HEK293T (cell line): ENCODE data around the gene NR2E1.

Experiments
- CTCF ChIA-PET: fragments of 350-600 bp; formaldehyde crosslinking; extraction: SDS; loops from one replicate; lab custom pipeline; 2021; ENCODE audit warnings: antibody characterized with exemption, inconsistent platforms; lab: Yijun Ruan, JAX
- POLR2A ChIA-PET: fragments of 350-600 bp; formaldehyde crosslinking; extraction: SDS; loops from one replicate; lab custom pipeline; 2020; ENCODE audit warnings: antibody characterized with exemption, inconsistent platforms; lab: Yijun Ruan, JAX
- DNase-seq: peaks from one replicate; pipeline ENCODE4 v3.0.0; 2012; ENCODE audit warnings: mixed read lengths; ENCODE audit errors: extremely low spot score
- ARNT ChIP-seq: fragments of 450-650 bp; IDR thresholded peaks from 2 replicates; pipeline ENCODE4 v1.6.1; 2017; ENCODE audit warnings: mild to moderate bottlenecking
- BHLHE40 ChIP-seq: fragments of 450-650 bp; IDR thresholded peaks from 2 replicates; pipeline ENCODE4 v1.6.1; 2016; ENCODE audit warnings: mild to moderate bottlenecking, moderate library complexity, borderline replicate concordance
- CTBP1 ChIP-seq: fragments of 450-650 bp; IDR thresholded peaks from 2 replicates; pipeline ENCODE4 v1.6.1; 2016; ENCODE audit warnings: borderline replicate concordance
- ELF4 ChIP-seq: fragments of 450-650 bp; IDR thresholded peaks from 2 replicates; pipeline ENCODE4 v1.6.1; 2017; ENCODE audit warnings: antibody characterized with exemption
- FOXA1 ChIP-seq: fragments of 450-650 bp; IDR thresholded peaks from 2 replicates; pipeline ENCODE4 v1.6.1; 2016; ENCODE audit warnings: mild to moderate bottlenecking
- FOXK2 ChIP-seq: fragments of 450-650 bp; IDR thresholded peaks from 2 replicates; pipeline ENCODE4 v1.6.1; 2016; ENCODE audit warnings: mild to moderate bottlenecking
- FOXM1 ChIP-seq: fragments of 450-650 bp; IDR thresholded peaks from 2 replicates; pipeline ENCODE4 v1.6.1; 2017; ENCODE audit warnings: mild to moderate bottlenecking, borderline replicate concordance
- HDGF ChIP-seq: fragments of 450-650 bp; IDR thresholded peaks from 2 replicates; pipeline ENCODE4 v1.6.1; 2017; ENCODE audit warnings: antibody characterized with exemption, borderline replicate concordance
- L3MBTL2 ChIP-seq: fragments of 450-650 bp; conservative IDR thresholded peaks from 2 replicates; pipeline ENCODE4 v1.6.1; 2016; ENCODE audit warnings: mild to moderate bottlenecking
- LEF1 ChIP-seq: fragments of 450-650 bp; IDR thresholded peaks from 2 replicates; pipeline ENCODE4 v1.6.1; 2017; ENCODE audit warnings: mild to moderate bottlenecking, borderline replicate concordance
- NFRKB ChIP-seq: fragments of 450-650 bp; IDR thresholded peaks from 2 replicates; pipeline ENCODE4 v1.6.1; 2016; ENCODE audit warnings: mild to moderate bottlenecking, moderate library complexity
- PKNOX1 ChIP-seq: fragments of 450-650 bp; IDR thresholded peaks from 2 replicates; pipeline ENCODE4 v1.6.1; 2016
- SP1 ChIP-seq: fragments of 450-650 bp; IDR thresholded peaks from 2 replicates; pipeline ENCODE4 v1.6.1; 2017
- SUZ12 ChIP-seq: fragments of 450-650 bp; IDR thresholded peaks from 2 replicates; pipeline ENCODE4 v1.6.1; 2016; ENCODE audit warnings: mild to moderate bottlenecking
- TARDBP ChIP-seq: fragments of 450-650 bp; IDR thresholded peaks from 2 replicates; pipeline ENCODE4 v1.6.1; 2016
- ZNF384 ChIP-seq: fragments of 450-650 bp; IDR thresholded peaks from 2 replicates; pipeline ENCODE4 v1.6.1; 2016

NR2E1 gene

GRCh38 chr6:108134213-108134970 lies 31.4 kb upstream of the NR2E1 start:
- TF ChIP-seq LEF1 (no peak), ZNF384 (no peak), FOXA1 (no peak), BHLHE40 (no peak), TARDBP (no peak), ARNT (no peak), ELF4 (no peak), FOXK2 (no peak), HDGF (no peak), FOXM1 (no peak), NFRKB (no peak), PKNOX1 (no peak)
- ChIA-PET CTCF (interaction anchor here (1.3 to 1.5 kb wide), 2 partner anchors 22 to 357 kb away, joined by 5 read pairs; no protein-coding TSS in a partner anchor), POLR2A (interaction anchor here (0.6 to 2.6 kb wide), 7 partner anchors 10 to 340 kb away, joined by 3 to 17 read pairs (median 7); partner anchors contain the start of genes NR2E1 and SNX3)
- peak; percentile 26 for DNase-seq

GRCh38 chr6:108142240-108142639 lies 23.6 kb upstream of the NR2E1 start:
- no peak for DNase-seq
- TF ChIP-seq CTBP1 (no peak), FOXM1 (no peak), SP1 (no peak), PKNOX1 (no peak), ARNT (no peak), SUZ12 (no peak), NFRKB (no peak), BHLHE40 (no peak), L3MBTL2 (no peak), ZNF384 (no peak), ELF4 (no peak), HDGF (no peak)
- CTCF ChIA-PET = no interaction called here
- POLR2A ChIA-PET = no interaction called here

GRCh38 chr6:108145639-108146038 lies 20.2 kb upstream of the NR2E1 start:
- CTCF ChIA-PET = no interaction called here
- no peak for TF ChIP-seq CTBP1
- no peak for TF ChIP-seq HDGF
- TF ChIP-seq BHLHE40 = no peak
- no peak for TF ChIP-seq FOXK2
- TF ChIP-seq TARDBP = no peak
- no peak for TF ChIP-seq FOXA1
- TF ChIP-seq L3MBTL2 = no peak
- no peak for TF ChIP-seq FOXM1
- TF ChIP-seq SUZ12 = no peak
- TF ChIP-seq LEF1 = no peak
- no peak for TF ChIP-seq ZNF384
- no peak for TF ChIP-seq SP1
- no peak for TF ChIP-seq ELF4
- no peak for TF ChIP-seq NFRKB
- TF ChIP-seq ARNT = no peak
- no peak for TF ChIP-seq PKNOX1
- POLR2A ChIA-PET = no interaction called here
- DNase-seq = no peak

- no peak for TF ChIP-seq L3MBTL2
- TF ChIP-seq FOXM1 = no peak
- no peak for TF ChIP-seq SP1
- no peak for TF ChIP-seq FOXK2
- no peak for TF ChIP-seq TARDBP
- TF ChIP-seq FOXA1 = no peak
- TF ChIP-seq NFRKB = no peak
- TF ChIP-seq CTBP1 = no peak
- TF ChIP-seq ARNT = no peak
- no peak for TF ChIP-seq ZNF384
- TF ChIP-seq ELF4 = no peak
- TF ChIP-seq LEF1 = no peak
- TF ChIP-seq HDGF = no peak
- no peak for TF ChIP-seq BHLHE40
- DNase-seq = no peak
- ChIA-PET CTCF (no interaction called here), POLR2A (no interaction called here)
Measured at GRCh38 chr6:108152446-108152845, 13.4 kb upstream of the NR2E1 start.

- no peak for DNase-seq
- TF ChIP-seq CTBP1 (no peak), NFRKB (no peak), FOXM1 (no peak), SUZ12 (no peak), FOXA1 (no peak), ZNF384 (no peak), LEF1 (no peak), FOXK2 (no peak), TARDBP (no peak), BHLHE40 (no peak)
- POLR2A ChIA-PET = interaction anchor here (1.1 to 1.2 kb wide), 2 partner anchors 10 to 23 kb away, joined by 3 to 5 read pairs; partner anchors contain the start of gene NR2E1
- CTCF ChIA-PET = interaction anchor here (1.0 kb wide), 1 partner anchor 13 kb away, joined by 3 read pairs; no protein-coding TSS in a partner anchor
Measured at GRCh38 chr6:108156180-108156937, 9.5 kb upstream of the NR2E1 start.

- no peak for TF ChIP-seq BHLHE40
- TF ChIP-seq FOXA1 = no peak
- no peak for TF ChIP-seq SP1
- no peak for TF ChIP-seq PKNOX1
- no peak for TF ChIP-seq HDGF
- TF ChIP-seq ELF4 = no peak
- TF ChIP-seq L3MBTL2 = no peak
- TF ChIP-seq ZNF384 = no peak
- TF ChIP-seq ARNT = no peak
- no peak for TF ChIP-seq SUZ12
- TF ChIP-seq LEF1 = no peak
- CTCF ChIA-PET = no interaction called here
- POLR2A ChIA-PET = interaction anchor here (1.2 kb wide), 1 partner anchor 23 kb away, joined by 3 read pairs; no protein-coding TSS in a partner anchor
Measured at GRCh38 chr6:108156938-108157233, 8.9 kb upstream of the NR2E1 start.

More at GRCh38 chr6:108156938-108157233, 8.9 kb upstream of the NR2E1 start:
- no peak for DNase-seq
